H1 (cell line): ENCODE measurements around the gene UFC1.

Experiments used
- CTCF ChIP-seq, 3 experiments: IDR thresholded peaks; 1 replicate in 2 of 3; 2 replicates in 1 of 3; pipeline versions ENCODE4 v1.5.1 to v1.6.1; 2011; ENCODE audit warnings: low read length in 3 of 3, mild to moderate bottlenecking in 3 of 3, inconsistent platforms in 2 of 3, low read depth in 1 of 3, moderate library complexity in 1 of 3; ENCODE audit not compliant: insufficient read depth in 1 of 3; ENCODE audit errors: control extremely low read depth in 1 of 3
- EZH2 ChIP-seq: fragments of 200-600 bp; sonication (generic); IDR thresholded peaks from 2 replicates; pipeline ENCODE4 v1.7.1; 2012; ENCODE audit warnings: low read depth, mild to moderate bottlenecking, moderate library complexity, low read length, inconsistent platforms; ENCODE audit not compliant: severe bottlenecking
- MAFK ChIP-seq: IDR thresholded peaks from 2 replicates; pipeline ENCODE4 v1.6.1; 2012; ENCODE audit warnings: low read depth, mild to moderate bottlenecking, improper control_type of control experiment, low read length
- POLR2A ChIP-seq, 2 experiments: IDR thresholded peaks; 1 replicate in 1 of 2; 2 replicates in 1 of 2; pipeline ENCODE4 v1.6.1; 2011; ENCODE audit warnings: low read depth in 2 of 2, low read length in 2 of 2, mild to moderate bottlenecking in 2 of 2; ENCODE audit errors: control extremely low read depth in 1 of 2
- POLR2AphosphoS5 ChIP-seq: IDR thresholded peaks from 2 replicates; pipeline ENCODE4 v1.6.1; 2011; ENCODE audit warnings: low read depth, low read length
- RFX5 ChIP-seq: IDR thresholded peaks from 2 replicates; pipeline ENCODE4 v1.6.1; 2011; ENCODE audit warnings: low read depth, low read length, improper control_type of control experiment, borderline replicate concordance
- TCF12 ChIP-seq: IDR thresholded peaks from 2 replicates; pipeline ENCODE4 v1.6.1; 2011; ENCODE audit warnings: low read depth, mild to moderate bottlenecking, low read length
- USF2 ChIP-seq: IDR thresholded peaks from 2 replicates; pipeline ENCODE4 v1.6.1; 2011; ENCODE audit warnings: low read length, improper control_type of control experiment
- YY1 ChIP-seq: IDR thresholded peaks from 2 replicates; pipeline ENCODE4 v1.6.1; 2011; ENCODE audit warnings: low read depth, mild to moderate bottlenecking, low read length

- TF ChIP-seq POLR2A (IDR thresholded peaks at IDR 0.05; ENCODE audit: control extremely low read depth in 1 of 2, low read depth in 2 of 2, low read length in 2 of 2) (no peak), MAFK (no peak), YY1 (no peak), EZH2 (no peak), TCF12 (no peak), USF2 (no peak), POLR2AphosphoS5 (no peak), CTCF (IDR thresholded peaks at IDR 0.05; ENCODE audit: control extremely low read depth in 1 of 3, insufficient read depth in 1 of 3, low read depth in 1 of 3, low read length in 3 of 3) (peak in 2 of 3 experiments; percentile 19 to 29; a peak in 2 of 4 replicates), RFX5 (no peak)
These were observed 39.9 kb downstream of the UFC1 start for GRCh38 chr1:161193561-161194235.
